Measurements from ENCODE around the gene RPS5. TPM values are rescaled to one million over a fixed set of nuclear protein-coding genes. Genes with fewer than 3 reads are reported as not detected.

The RPS5 gene
- total and polyA plus RNA-seq, 9 of the 15 experiments (the other 6 are each of a cell fraction or from before 2014, with no cell fraction given), result 1,228 to 3,570 (median 2,484) TPM

- TF ChIP-seq REST (IDR thresholded peaks at IDR 0.05; ENCODE audit: borderline replicate concordance), result no peak
- TF ChIP-seq REST (CRISPR knock-in tag; IDR thresholded peaks at IDR 0.05; ENCODE audit: low read depth), result peak; percentile 16; the same call in 1 of the 2 replicates
- TF ChIP-seq THRAP3 (IDR thresholded peaks at IDR 0.05; ENCODE audit: borderline replicate concordance), result no peak
- TF ChIP-seq CREBBP (IDR thresholded peaks at IDR 0.05; ENCODE audit: low read depth, low read length), result no peak
- peak; percentile 98 for TF ChIP-seq NKRF (IDR thresholded peaks at IDR 0.05; ENCODE audit: borderline replicate concordance)
- peak; percentile 82; the same call in 1 of the 2 replicates for TF ChIP-seq NBN (IDR thresholded peaks at IDR 0.05; ENCODE audit: low read depth)
- no peak for TF ChIP-seq THRA (IDR thresholded peaks at IDR 0.05)
- TF ChIP-seq CTCFL (IDR thresholded peaks at IDR 0.05; ENCODE audit: borderline replicate concordance, insufficient read depth, low read depth, low read length, poor library complexity, severe bottlenecking), result no peak
- no peak for TF ChIP-seq ZNF57 (CRISPR knock-in tag; IDR thresholded peaks at IDR 0.05)
- TF ChIP-seq CCNT2 (IDR thresholded peaks at IDR 0.05; ENCODE audit: borderline replicate concordance, extremely low read depth, insufficient read length, low read depth, low read length), result no peak
- TF ChIP-seq ZNF507 (tag; conservative IDR thresholded peaks at IDR 0.05), result no peak
These were observed 24.6 kb upstream of the RPS5 start, which contains the start of gene ZNF497 (continued) for GRCh38 chr19:58362272-58362994.
